SK-N-SH treated with all-trans-retinoic acid at 6 μM for 48 hours (cell line): Measurements from ENCODE around the gene RBM3.

Experiments used
- ATAC-seq: fragments of 200-7000 bp; cut with Tn5 transposase; 3 replicates; pipeline ENCODE4 v1.9.1; 2020; ENCODE audit warnings: mild to moderate bottlenecking, moderate library complexity
- ARNTL ChIP-seq: fragments of 450-650 bp; formaldehyde crosslinking; IDR thresholded peaks from 2 replicates; pipeline ENCODE4 v1.5.0; 2020; ENCODE audit warnings: low read depth, mild to moderate bottlenecking, moderate library complexity, borderline replicate concordance
- BACH2 ChIP-seq: fragments of 250-450 bp; sonication (Bioruptor Pico); IDR thresholded peaks from 2 replicates; pipeline ENCODE4 v1.9.0; 2021; ENCODE audit warnings: mild to moderate bottlenecking, borderline replicate concordance
- CSDC2 ChIP-seq: fragments of 250-450 bp; sonication (Bioruptor Pico); IDR thresholded peaks from 2 replicates; pipeline ENCODE4 v1.5.0; 2020; ENCODE audit warnings: mild to moderate bottlenecking, moderate library complexity
- ISL1 ChIP-seq: fragments of 250-450 bp; sonication (Bioruptor Pico); IDR thresholded peaks from 2 replicates; pipeline ENCODE4 v2.1.2; 2022; ENCODE audit warnings: mild to moderate bottlenecking, moderate library complexity
- OSR1 ChIP-seq: fragments of 250-450 bp; sonication (Bioruptor Pico); IDR thresholded peaks from 2 replicates; pipeline ENCODE4 v1.8.0; 2022; ENCODE audit warnings: moderate library complexity, mild to moderate bottlenecking, inconsistent platforms
- RARB ChIP-seq: fragments of 250-450 bp; sonication (Bioruptor Pico); IDR thresholded peaks from 2 replicates; pipeline ENCODE4 v1.8.0; 2021; ENCODE audit warnings: mild to moderate bottlenecking, moderate library complexity
- TCF4 ChIP-seq: fragments of 250-450 bp; sonication (Bioruptor Pico); IDR thresholded peaks from 2 replicates; pipeline ENCODE4 v1.8.0; 2021; ENCODE audit warnings: mild to moderate bottlenecking, moderate library complexity, borderline replicate concordance
- TOX ChIP-seq: fragments of 250-450 bp; sonication (Bioruptor Pico); IDR thresholded peaks from 2 replicates; pipeline ENCODE4 v1.8.0; 2021; ENCODE audit warnings: mild to moderate bottlenecking, moderate library complexity, borderline replicate concordance
- ZFP30 ChIP-seq: fragments of 450-650 bp; formaldehyde crosslinking; IDR thresholded peaks from 2 replicates; pipeline ENCODE4 v1.5.0; 2022; ENCODE audit warnings: mild to moderate bottlenecking, moderate library complexity
- ZNF565 ChIP-seq: fragments of 450-650 bp; formaldehyde crosslinking; conservative IDR thresholded peaks from 2 replicates; pipeline ENCODE4 v1.5.0; 2020; ENCODE audit warnings: low read depth, mild to moderate bottlenecking, moderate library complexity
- ZNF70 ChIP-seq: fragments of 450-650 bp; formaldehyde crosslinking; IDR thresholded peaks from 2 replicates; pipeline ENCODE4 v1.5.0; 2020; ENCODE audit warnings: mild to moderate bottlenecking, moderate library complexity
- ZNF8 ChIP-seq: fragments of 450-650 bp; formaldehyde crosslinking; IDR thresholded peaks from 2 replicates; pipeline ENCODE4 v1.5.0; 2020; ENCODE audit warnings: mild to moderate bottlenecking, moderate library complexity
- TF ChIP-seq, protein P1 (sequence below): fragments of 250-450 bp; sonication (Bioruptor Pico); IDR thresholded peaks from 2 replicates; pipeline ENCODE4 v1.5.0; 2020; ENCODE audit warnings: mild to moderate bottlenecking, moderate library complexity
- TF ChIP-seq, protein P2 (sequence below): fragments of 250-450 bp; sonication (Bioruptor Pico); IDR thresholded peaks from 2 replicates; pipeline ENCODE4 v1.8.0; 2021; ENCODE audit warnings: low read depth, mild to moderate bottlenecking, moderate library complexity, borderline replicate concordance
- TF ChIP-seq, protein P3 (sequence below): fragments of 250-450 bp; sonication (Bioruptor Pico); IDR thresholded peaks from 2 replicates; pipeline ENCODE4 v1.5.1; 2020; ENCODE audit warnings: low read depth, mild to moderate bottlenecking, moderate library complexity
- TF ChIP-seq, protein P4 (sequence below): fragments of 250-450 bp; sonication (Bioruptor Pico); IDR thresholded peaks from 2 replicates; pipeline ENCODE4 v1.5.1; 2021; ENCODE audit warnings: mild to moderate bottlenecking, moderate library complexity

Gene RBM3

DNA sequence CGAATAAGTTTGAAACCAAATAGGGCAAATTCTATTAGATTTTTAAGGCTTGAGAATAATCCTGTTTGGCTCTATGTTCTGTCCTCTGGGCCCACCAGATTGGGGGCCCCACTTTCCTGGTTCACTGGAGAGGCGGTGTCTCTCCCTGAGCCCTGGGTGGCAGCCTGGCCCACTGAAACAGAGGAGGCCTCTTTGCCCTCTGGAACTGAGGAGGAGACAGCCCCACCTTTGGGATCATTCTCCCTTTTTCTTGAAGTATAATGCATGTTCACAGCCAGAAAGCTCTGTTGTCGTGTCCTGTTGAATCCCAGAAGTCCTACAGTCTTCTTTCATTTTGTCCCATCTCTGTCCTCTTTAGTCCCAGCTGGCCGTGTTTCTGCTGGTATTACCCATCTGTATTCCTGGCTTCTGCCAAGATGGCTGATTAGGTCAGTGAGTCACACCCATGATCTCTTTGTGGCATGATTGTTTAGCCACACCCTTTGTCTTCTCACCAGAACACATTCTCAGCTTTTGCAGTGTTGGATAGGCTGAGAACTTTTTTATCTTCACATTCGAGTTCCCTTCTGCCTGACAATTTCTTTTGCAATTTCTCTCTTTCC, 42.8 kb upstream of the RBM3 start (continued):
- TF ChIP-seq TCF4 (CRISPR knock-in tag) = no peak

DNA sequence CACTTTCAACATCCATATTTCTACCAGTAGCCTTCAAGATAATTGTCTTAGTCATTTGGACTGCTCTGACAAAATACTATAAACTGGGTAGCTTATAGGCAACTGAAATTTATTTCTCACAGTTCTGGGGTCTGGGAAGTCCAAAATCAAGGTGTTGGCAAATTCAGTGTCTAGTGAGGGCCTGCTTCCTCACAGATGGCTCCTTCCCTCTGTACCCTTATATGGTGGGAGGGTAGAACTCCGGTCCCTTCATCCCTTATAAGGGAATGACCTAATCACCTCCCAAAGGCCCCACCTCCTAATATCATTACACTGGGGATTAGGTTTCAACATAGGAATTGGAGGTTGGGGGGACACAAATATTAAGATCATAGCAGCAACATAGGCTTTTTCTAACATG, 42.1 kb upstream of the RBM3 start:
- no peak for ATAC-seq
- TF ChIP-seq RARB (CRISPR knock-in tag) (no peak), CSDC2 (CRISPR knock-in tag) (no peak), ARNTL (CRISPR knock-in tag) (no peak), ZNF8 (no peak), BACH2 (CRISPR knock-in tag) (no peak), OSR1 (CRISPR knock-in tag) (no peak), TOX (no peak), ZNF565 (no peak), ZFP30 (CRISPR knock-in tag) (no peak)
- TF ChIP-seq, protein P1, sequence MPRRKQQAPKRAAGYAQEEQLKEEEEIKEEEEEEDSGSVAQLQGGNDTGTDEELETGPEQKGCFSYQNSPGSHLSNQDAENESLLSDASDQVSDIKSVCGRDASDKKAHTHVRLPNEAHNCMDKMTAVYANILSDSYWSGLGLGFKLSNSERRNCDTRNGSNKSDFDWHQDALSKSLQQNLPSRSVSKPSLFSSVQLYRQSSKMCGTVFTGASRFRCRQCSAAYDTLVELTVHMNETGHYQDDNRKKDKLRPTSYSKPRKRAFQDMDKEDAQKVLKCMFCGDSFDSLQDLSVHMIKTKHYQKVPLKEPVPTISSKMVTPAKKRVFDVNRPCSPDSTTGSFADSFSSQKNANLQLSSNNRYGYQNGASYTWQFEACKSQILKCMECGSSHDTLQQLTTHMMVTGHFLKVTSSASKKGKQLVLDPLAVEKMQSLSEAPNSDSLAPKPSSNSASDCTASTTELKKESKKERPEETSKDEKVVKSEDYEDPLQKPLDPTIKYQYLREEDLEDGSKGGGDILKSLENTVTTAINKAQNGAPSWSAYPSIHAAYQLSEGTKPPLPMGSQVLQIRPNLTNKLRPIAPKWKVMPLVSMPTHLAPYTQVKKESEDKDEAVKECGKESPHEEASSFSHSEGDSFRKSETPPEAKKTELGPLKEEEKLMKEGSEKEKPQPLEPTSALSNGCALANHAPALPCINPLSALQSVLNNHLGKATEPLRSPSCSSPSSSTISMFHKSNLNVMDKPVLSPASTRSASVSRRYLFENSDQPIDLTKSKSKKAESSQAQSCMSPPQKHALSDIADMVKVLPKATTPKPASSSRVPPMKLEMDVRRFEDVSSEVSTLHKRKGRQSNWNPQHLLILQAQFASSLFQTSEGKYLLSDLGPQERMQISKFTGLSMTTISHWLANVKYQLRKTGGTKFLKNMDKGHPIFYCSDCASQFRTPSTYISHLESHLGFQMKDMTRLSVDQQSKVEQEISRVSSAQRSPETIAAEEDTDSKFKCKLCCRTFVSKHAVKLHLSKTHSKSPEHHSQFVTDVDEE (CRISPR knock-in tag) = no peak
- TF ChIP-seq, protein P2, sequence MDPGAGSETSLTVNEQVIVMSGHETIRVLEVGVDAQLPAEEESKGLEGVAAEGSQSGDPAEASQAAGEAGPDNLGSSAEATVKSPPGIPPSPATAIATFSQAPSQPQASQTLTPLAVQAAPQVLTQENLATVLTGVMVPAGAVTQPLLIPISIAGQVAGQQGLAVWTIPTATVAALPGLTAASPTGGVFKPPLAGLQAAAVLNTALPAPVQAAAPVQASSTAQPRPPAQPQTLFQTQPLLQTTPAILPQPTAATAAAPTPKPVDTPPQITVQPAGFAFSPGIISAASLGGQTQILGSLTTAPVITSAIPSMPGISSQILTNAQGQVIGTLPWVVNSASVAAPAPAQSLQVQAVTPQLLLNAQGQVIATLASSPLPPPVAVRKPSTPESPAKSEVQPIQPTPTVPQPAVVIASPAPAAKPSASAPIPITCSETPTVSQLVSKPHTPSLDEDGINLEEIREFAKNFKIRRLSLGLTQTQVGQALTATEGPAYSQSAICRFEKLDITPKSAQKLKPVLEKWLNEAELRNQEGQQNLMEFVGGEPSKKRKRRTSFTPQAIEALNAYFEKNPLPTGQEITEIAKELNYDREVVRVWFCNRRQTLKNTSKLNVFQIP (CRISPR knock-in tag) = no peak
- TF ChIP-seq, protein P3, sequence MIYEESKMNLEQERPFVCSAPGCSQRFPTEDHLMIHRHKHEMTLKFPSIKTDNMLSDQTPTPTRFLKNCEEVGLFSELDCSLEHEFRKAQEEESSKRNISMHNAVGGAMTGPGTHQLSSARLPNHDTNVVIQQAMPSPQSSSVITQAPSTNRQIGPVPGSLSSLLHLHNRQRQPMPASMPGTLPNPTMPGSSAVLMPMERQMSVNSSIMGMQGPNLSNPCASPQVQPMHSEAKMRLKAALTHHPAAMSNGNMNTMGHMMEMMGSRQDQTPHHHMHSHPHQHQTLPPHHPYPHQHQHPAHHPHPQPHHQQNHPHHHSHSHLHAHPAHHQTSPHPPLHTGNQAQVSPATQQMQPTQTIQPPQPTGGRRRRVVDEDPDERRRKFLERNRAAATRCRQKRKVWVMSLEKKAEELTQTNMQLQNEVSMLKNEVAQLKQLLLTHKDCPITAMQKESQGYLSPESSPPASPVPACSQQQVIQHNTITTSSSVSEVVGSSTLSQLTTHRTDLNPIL (CRISPR knock-in tag) = no peak
- TF ChIP-seq, protein P4, sequence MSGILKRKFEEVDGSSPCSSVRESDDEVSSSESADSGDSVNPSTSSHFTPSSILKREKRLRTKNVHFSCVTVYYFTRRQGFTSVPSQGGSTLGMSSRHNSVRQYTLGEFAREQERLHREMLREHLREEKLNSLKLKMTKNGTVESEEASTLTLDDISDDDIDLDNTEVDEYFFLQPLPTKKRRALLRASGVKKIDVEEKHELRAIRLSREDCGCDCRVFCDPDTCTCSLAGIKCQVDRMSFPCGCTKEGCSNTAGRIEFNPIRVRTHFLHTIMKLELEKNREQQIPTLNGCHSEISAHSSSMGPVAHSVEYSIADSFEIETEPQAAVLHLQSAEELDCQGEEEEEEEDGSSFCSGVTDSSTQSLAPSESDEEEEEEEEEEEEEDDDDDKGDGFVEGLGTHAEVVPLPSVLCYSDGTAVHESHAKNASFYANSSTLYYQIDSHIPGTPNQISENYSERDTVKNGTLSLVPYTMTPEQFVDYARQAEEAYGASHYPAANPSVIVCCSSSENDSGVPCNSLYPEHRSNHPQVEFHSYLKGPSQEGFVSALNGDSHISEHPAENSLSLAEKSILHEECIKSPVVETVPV (CRISPR knock-in tag) = no peak
- TF ChIP-seq, all 23 proteins: peak for 0

DNA sequence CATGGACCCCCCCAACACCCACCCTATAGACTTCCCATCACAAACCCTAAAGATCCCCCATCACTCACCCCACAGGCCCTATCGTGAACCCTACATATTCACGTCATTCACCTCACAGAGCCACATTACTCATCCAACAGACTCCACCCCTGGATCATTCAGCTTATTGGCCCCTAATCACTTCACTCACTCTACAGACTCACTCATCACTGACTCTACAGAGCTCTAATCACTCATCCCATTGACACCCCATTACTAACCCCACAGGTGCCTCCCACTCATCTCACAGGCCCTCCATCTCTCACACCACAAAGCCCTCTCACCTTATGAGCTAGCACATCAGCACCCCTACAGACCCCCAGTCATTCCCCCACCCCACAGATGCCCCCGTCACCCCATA, 41.1 kb upstream of the RBM3 start:
- ATAC-seq = no peak
- TF ChIP-seq, protein P3 (CRISPR knock-in tag) = no peak
- TF ChIP-seq ISL1 (CRISPR knock-in tag) = no peak
- no peak for TF ChIP-seq ZNF70 (CRISPR knock-in tag)

DNA sequence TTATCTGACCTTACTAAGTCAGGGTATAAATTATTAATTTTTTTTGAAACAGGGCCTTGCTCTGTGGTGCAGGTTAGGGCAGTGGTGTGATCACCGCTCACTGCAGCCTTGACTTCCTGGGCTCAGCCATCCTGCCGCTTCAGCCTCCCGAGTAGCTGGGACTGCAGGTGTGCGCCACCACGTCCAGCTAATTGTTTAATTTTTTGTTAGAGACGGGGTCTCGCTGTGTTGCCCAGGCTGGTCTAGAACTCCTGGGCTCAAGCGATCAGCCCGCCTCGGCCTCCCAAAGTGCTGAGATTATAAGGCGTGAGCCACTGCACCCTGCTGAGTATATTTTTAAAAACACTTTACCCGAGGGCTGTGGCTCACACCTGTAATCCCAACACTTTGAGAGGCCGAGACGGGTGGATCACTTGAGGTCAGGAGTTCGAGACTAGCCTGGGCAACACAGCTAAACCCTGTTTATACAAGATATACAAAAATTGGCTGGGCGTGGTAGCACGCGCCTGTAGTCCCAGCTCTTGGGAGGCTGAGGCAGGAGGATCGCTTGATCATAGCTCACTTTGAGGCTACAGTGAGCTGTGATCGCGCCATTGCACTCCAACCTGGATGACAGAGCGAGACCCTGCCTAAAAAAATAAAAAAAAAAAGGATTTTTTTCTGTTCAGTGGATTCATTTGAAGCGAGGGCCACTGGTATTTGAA, 35.5 kb upstream of the RBM3 start:
- ATAC-seq = no peak
- no peak for TF ChIP-seq ZFP30 (CRISPR knock-in tag)

DNA sequence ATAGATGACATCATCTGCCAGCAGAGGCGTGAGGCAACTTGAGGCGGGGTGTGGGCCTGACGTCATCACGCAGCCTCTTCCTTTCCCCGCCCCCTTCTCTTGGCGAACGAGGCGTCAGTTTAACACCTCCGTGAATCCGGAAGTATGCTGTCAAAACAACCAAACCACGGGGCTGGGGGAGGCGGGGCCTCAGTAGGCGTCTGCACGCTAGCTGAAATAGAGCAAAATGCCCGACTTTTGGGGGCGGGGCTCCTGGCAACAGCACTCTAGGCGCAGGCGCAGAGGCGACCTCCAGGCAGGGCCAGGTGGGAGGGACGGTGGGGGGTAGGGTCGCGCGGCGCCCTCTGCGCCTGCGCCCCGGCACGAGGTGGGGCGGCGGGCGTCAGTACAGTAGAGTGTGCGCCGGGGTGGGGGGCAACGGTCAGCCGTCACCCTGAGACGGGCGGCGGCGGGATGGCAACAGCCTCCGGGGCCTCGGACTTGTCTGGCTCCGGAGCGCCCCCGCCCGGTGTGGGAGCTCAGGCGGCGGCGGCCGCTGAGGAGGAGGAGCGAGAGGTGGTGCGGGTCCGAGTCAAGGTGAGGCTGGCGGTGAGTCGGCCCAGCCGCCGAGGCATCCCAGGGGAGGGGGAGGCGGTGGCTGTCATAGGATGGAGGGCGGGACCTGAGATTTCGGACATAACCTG, 34.8 kb upstream of the RBM3 start, which contains the start of gene TBC1D25:
Gene TBC1D25, plus strand, starts transcription at position 370 of the 683 bp plus-strand sequence. Its CDS starts 84 bp downstream, at position 454.
- no peak for TF ChIP-seq OSR1 (CRISPR knock-in tag)
- TF ChIP-seq, protein P1 (CRISPR knock-in tag) = no peak
- TF ChIP-seq, protein P4 (CRISPR knock-in tag) = no peak
- ATAC-seq = peak; percentile 89
